Coronary artery (tissue), 2 donors: ENCODE data around the gene TPP2.

Source experiments
- DNase-seq: peaks from one replicate; pipeline ENCODE4 v3.0.0-alpha.2; 2017; ENCODE audit warnings: low spot score
- H3K27ac ChIP-seq, 2 donors: fragments of 200-600 bp; sonication (generic); one replicate each; pipeline ENCODE4 v1.5.1; 2016 to 2019
- H3K4me3 ChIP-seq: fragments of 200-600 bp; sonication (generic); 2 replicates; pipeline ENCODE4 v1.5.1; 2016; ENCODE audit warnings: mild to moderate bottlenecking, moderate library complexity
- TF ChIP-seq, protein P1 (sequence below): fragments of 200-600 bp; sonication (generic); IDR thresholded peaks from one replicate; pipeline ENCODE4 v1.5.1; 2019; ENCODE audit warnings: antibody characterized with exemption

TPP2 gene

DNA sequence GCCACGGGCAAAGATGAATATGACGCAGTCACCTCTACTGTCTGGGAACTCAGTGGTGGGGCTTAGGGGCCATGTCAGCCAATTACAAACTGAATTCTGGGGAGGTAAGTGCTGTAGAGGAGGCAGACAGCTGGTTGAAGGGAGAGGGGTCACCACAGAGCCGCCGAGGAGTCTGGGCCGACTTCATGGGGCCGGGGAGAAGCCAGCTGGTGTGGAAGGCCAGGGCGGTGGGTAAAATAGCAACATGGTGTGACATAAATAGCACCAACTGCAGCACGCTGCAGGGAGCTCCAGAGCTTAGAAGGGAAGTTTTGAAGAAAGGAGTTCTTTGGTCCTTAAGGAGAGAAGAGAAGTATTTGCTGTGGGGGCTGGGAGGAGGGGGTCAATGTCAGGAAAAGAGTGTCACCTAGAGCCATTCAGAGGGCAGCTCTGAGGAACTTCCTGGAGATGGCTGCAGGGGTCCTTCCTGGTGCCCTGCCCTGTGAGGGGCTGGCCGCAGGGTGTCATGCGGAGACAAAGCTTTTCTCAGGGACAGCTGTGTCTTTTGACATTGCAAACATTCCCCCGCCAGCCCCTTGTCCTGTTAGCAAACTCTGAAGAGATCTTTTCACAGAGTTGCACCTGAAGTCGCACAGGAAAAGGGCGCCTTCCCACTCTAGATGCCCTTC, 91.7 kb downstream of the TPP2 start:
- TF ChIP-seq, protein P1, sequence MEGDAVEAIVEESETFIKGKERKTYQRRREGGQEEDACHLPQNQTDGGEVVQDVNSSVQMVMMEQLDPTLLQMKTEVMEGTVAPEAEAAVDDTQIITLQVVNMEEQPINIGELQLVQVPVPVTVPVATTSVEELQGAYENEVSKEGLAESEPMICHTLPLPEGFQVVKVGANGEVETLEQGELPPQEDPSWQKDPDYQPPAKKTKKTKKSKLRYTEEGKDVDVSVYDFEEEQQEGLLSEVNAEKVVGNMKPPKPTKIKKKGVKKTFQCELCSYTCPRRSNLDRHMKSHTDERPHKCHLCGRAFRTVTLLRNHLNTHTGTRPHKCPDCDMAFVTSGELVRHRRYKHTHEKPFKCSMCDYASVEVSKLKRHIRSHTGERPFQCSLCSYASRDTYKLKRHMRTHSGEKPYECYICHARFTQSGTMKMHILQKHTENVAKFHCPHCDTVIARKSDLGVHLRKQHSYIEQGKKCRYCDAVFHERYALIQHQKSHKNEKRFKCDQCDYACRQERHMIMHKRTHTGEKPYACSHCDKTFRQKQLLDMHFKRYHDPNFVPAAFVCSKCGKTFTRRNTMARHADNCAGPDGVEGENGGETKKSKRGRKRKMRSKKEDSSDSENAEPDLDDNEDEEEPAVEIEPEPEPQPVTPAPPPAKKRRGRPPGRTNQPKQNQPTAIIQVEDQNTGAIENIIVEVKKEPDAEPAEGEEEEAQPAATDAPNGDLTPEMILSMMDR = no peak
- no peak overlapping the region for H3K4me3 ChIP-seq
- no peak for DNase-seq
- H3K27ac ChIP-seq = no peak overlapping the region

DNA sequence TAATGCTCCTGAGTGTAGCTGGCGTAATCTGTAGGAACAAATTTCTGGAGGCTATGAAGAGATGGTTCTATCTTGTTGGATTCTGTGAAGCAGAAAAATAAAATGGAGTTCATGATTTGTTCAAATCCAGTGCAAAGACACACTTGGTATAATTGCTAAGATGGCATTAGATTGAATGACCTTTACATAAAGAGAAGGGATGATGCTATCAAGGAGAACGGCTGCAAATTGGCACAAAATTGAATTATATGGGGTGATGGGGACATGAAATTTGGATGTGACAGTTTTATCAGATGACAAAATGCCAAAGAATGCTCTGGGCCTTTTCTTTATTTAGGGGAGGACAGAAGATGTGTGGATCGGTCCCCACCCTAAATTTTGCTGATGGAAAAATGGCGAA, 94.1 kb downstream of the TPP2 start:
- H3K27ac ChIP-seq = no peak overlapping the region
- H3K4me3 ChIP-seq = no peak overlapping the region
- TF ChIP-seq, protein P1 = no peak
- DNase-seq = no peak

DNA sequence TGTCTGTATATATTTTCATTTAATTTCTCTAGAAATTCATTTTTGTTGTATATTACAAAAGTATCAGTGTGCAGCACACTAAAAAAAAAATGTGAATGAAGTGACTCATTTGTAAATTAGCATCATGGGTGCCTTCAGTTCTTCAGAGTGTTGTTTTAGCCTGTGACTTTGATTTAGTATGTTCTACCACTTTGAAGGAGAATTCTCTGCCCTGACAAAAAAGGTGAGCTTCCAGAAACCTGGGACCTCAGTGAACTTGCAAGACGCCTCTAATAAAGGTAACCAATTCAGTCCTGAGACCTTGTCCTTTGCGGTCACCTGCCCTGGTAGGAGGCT, 95.7 kb downstream of the TPP2 start:
- DNase-seq = no peak
- Histone ChIP-seq H3K27ac (no peak overlapping the region), H3K4me3 (no peak overlapping the region)
- TF ChIP-seq, protein P1 = no peak

DNA sequence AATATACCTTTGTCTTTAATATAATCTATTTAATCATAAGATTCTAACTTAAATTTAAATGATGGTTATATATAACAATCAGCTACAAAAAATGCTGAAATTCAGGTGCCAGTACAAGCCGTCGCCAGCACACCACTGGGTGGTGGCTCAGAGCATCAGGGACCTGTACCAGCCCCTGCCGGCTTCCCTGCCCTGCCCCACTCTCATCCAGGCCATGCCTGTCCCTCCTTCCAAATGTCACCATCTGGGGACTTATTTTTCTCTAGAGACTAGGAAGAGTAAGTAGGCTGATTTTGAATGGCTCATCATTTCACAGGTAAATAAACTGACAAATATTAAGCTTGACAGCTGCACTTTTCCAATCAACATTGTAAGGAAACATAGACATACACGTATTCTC, 96.5 kb downstream of the TPP2 start:
- DNase-seq = no peak
- TF ChIP-seq, protein P1 = no peak
- no peak overlapping the region for H3K27ac ChIP-seq
- H3K4me3 ChIP-seq = no peak overlapping the region

DNA sequence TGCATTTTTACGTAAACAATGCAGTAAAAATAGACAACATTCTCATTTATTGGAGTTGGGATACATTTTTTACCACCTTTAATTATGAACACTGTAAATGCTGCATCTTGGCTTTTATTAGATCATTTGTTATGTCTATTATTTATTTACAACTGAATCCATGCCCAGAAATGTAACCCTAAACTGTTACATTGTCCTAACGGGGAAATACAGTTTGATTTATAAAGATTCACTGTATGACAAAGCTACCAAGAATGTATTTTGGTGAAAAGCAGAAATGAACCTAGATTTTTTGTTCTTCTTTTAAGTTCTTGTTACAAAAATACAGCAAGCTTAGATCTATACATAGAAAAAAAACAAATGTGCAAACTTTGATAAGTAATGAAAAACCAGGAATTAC, 97.0 kb downstream of the TPP2 start:
- no peak for DNase-seq
- TF ChIP-seq, protein P1 = no peak
- no peak overlapping the region for H3K27ac ChIP-seq
- H3K4me3 ChIP-seq = no peak overlapping the region

DNA sequence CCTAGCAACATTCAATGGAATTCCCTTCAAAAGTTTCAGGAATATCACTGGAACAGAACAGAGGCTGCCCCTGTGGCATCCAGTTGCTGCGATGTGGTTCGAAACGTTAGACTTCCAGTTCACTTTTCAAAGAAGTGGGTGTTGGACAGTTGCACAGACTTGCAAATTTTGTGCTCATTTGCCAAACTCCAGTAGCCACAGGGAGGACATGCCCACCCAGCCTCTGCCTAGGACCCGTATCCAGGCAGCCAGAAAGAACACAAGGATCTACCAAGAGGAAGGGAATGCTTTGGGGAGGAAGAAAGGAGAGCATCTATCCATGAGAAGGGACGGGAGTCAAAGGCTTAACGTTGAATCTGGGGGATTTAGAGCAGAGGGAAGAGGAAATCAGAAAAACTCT, 98.2 kb downstream of the TPP2 start, which contains the start of gene METTL21C:
TSS of gene METTL21C (minus strand) at position 108 of the 400 bp plus-strand sequence. CDS start 546 bp downstream, outside the sequence.
- H3K27ac ChIP-seq = no peak within 1 kb of the TSS
- DNase-seq = no peak
- H3K4me3 ChIP-seq = no peak within 1 kb of the TSS
- TF ChIP-seq, protein P1 = no peak

DNA sequence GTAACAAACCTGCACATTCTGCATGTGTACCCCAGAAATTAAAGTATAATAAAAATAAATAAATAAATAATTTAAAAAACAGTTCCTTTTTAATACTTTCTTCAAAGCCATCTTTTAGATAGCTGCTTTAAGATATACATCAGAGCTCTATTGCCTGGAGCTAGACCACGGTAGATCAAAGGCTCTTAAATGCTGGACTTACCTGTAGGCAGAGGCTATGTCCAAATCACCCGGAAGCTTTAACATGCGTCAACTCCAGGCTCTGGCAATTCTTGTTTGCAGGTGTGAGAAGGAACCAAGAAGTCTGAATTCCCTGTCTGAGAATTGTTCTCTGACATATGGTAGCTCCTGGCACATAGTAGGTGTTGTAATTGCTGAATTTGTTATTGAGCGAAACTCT, 99.7 kb downstream of the TPP2 start:
- Histone ChIP-seq H3K4me3 (no peak overlapping the region), H3K27ac (no peak overlapping the region)
- TF ChIP-seq, protein P1 = no peak
- no peak for DNase-seq
